ENCODE measurements around the gene AP3S1.

GRCh38 chr5:115807654-115808052 lies 34.1 kb upstream of the AP3S1 start:
- TF ChIP-seq CTCF (IDR thresholded peaks at IDR 0.05) = no peak
- TF ChIP-seq POLR2A (IDR thresholded peaks at IDR 0.05) = no peak
